Psoas muscle (tissue), 8 donors: ENCODE data around the gene IGF2BP3. TPM values are rescaled to one million over a fixed set of nuclear protein-coding genes. Genes with fewer than 3 reads are reported as not detected.

Experiments used
- ATAC-seq, 4 donors: fragments of 200-7000 bp; cut with Tn5 transposase; one replicate each; pipeline ENCODE4 v1.9.1; 2020; ENCODE audit warnings: moderate library complexity in 3 of 4, mild to moderate bottlenecking in 2 of 4
- DNase-seq, 2 donors: peaks; one replicate each; pipeline ENCODE4 v3.0.0-alpha.2; 2020
- H3K27ac ChIP-seq: fragments of 200-600 bp; one replicate; pipeline ENCODE4 v1.8.0; 2022
- H3K27me3 ChIP-seq, 3 donors: fragments of 200-600 bp in 1 of 3; one replicate each; pipeline versions ENCODE4 v1.6.1 to v1.8.0; 2013 to 2022; ENCODE audit warnings: low read length in 2 of 3, mild to moderate bottlenecking in 2 of 3, moderate library complexity in 1 of 3; ENCODE audit not compliant: insufficient read depth in 3 of 3
- H3K36me3 ChIP-seq, 2 donors: fragments of 200-600 bp in 1 of 2; one replicate each; pipeline versions ENCODE4 v1.6.1 to v1.8.0; 2013 to 2022; ENCODE audit warnings: low read depth in 1 of 2, mild to moderate bottlenecking in 1 of 2, moderate library complexity in 1 of 2; ENCODE audit not compliant: insufficient read depth in 1 of 2
- H3K4me1 ChIP-seq: fragments of 200-600 bp; one replicate; pipeline ENCODE4 v1.8.0; 2022
- H3K4me3 ChIP-seq: fragments of 200-600 bp; one replicate; pipeline ENCODE4 v1.8.0; 2022; ENCODE audit warnings: mild to moderate bottlenecking
- H3K9me3 ChIP-seq: fragments of 200-600 bp; one replicate; pipeline ENCODE4 v1.8.0; 2022
- CTCF ChIP-seq: fragments of 200-600 bp; IDR thresholded peaks from one replicate; pipeline ENCODE4 v1.8.0; 2022; ENCODE audit warnings: antibody characterized with exemption
- WGBS, 3 donors: extraction: QIAGEN DNeasy Blood & Tissue Kit; methylation state at CpG; one replicate each; pipeline versions ENCODE4 v1.1.6 to v1.1.7; 2013; 5-methylcytosine and 5-hydroxymethylcytosine counted together
- intact Hi-C, 2 donors: fragments of 100-400 bp; cut with DNase I; formaldehyde crosslinking; loops; one replicate each; pipeline versions ENCODE4 v1.11.0 to v1.14.2; 2022
- polyA plus RNA-seq, 3 donors: library from polyadenylated mRNA; stranded (reverse); fragments of 200-250 nt; gene quantifications; one replicate each; pipeline ENCODE4 v1.2.3, GENCODE V29; 2013
- total RNA-seq, 4 donors: library from RNA; stranded (reverse); fragmentation: NEBNext Ultra II Directional in 2 of 4; extraction: Animal tissue kit (Norgen Biotek cat#: 25700) in 2 of 4; gene quantifications; one replicate each; pipeline versions ENCODE4 v1.2.1 to v1.2.4, GENCODE V29; 2021 to 2023
- donor health status: healthy with polysubstance abuse.
- donor health status: DM: no; HTN: no; CAD: no; lungs with moderate emphysema.
- donor health status: Bipolar disorder and iron deficiency.
- donor health status: healthy.
- donor health status: DM: yes; HTN: yes; CAD: no.
- donor health status: DM: no; HTN: no; CAD: no.
- donor health status: DM: no; HTN: no; CAD: no.
- donor health status: DM: yes; HTN: yes; CAD: no.

Gene IGF2BP3
- total and polyA plus RNA-seq, 7 donors = 0.03 to 0.73 (median 0.34) TPM

DNA sequence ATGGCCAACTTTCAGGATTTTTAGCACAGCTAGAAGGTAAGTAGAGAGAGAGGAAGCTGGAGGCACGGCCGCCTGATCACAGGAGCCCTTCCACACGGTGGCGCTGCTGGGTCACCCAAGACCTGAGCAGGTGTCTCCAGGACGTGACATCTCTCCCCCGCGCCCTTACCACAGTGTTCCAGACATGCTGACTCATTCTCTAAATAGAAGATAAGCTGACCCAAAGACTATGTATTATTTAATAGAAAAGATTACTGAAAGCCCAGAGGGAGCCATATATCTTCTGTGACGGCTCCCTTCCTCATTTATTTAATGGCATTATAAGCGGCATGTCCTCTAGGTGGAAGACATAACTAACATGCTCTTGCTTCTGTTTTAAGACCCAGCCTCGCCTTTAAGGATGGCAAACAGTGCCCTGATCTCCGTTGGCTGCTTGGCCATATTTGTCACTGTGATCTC lies 197.1 kb downstream of the IGF2BP3 start:
- H3K9me3 ChIP-seq = no peaks in the 10 kb centered on the region
- ATAC-seq = peak; percentile 97 to 99 (median 98)
- DNase-seq = peak; percentile 82 to 92
- peak; percentile 85 for TF ChIP-seq CTCF
- H3K4me1 ChIP-seq = peaks cover 7% of the 10 kb centered on the region
- H3K27me3 ChIP-seq = no peaks in the 10 kb centered on the region
- peak overlapping the region; percentile 71 for H3K27ac ChIP-seq
- intact Hi-C loops = loop anchor here (2.0 to 10.0 kb wide), 3 partner anchors 190 to 442 kb away; partner anchors contain the start of gene STK31 (in 2 of the 2)
- 6 to 10% (median 6%) methylated on average over 11 of the region's 11 CpGs for WGBS, 3 donors
- H3K4me3 ChIP-seq = peak overlapping the region; percentile 59
- peaks cover 0 to 8% of the 10 kb centered on the region in 2 donors for H3K36me3 ChIP-seq

DNA sequence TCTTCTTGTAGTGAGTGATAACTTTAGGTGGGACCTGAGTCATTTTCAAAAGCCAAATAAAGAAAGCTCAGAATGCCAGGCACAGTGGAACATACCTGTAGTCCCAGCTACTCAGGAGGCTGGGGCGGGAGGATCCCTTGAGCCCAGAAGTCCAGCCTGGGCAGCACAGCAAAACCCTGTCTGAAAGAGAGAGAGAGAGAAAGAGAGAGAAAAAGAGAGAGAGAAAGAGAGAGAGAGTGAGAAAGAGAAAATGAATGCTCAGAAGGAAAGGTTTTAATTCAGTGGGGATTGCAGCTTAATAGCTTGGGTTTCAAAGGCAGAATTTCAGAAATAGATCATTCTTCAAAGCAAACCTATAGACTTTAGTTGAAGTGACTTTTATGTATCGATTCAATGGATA lies 198.0 kb downstream of the IGF2BP3 start:
- Histone ChIP-seq H3K4me3 (no peak overlapping the region), H3K36me3 (peaks cover 0 to 8% of the 10 kb centered on the region in 2 donors), H3K4me1 (peaks cover 7% of the 10 kb centered on the region), H3K27me3 (no peaks in the 10 kb centered on the region), H3K9me3 (no peaks in the 10 kb centered on the region), H3K27ac (no peak overlapping the region)
- intact Hi-C loops = loop anchor here (2.0 to 10.0 kb wide), 3 partner anchors 191 to 443 kb away; partner anchors contain the start of gene STK31 (in 2 of the 2)
- WGBS, 3 donors = 93 to 97% (median 94%) methylated on average over 2 of the region's 2 CpGs
- DNase-seq = no peak
- no peak for TF ChIP-seq CTCF
- ATAC-seq = no peak

- DNase-seq (no peak), ATAC-seq (no peak)
- no peak for TF ChIP-seq CTCF
- no peak overlapping the region for H3K27ac ChIP-seq
- H3K9me3 ChIP-seq = no peaks in the 10 kb centered on the region
- no peaks in the 10 kb centered on the region for H3K27me3 ChIP-seq
- intact Hi-C loops = no loop called here
- peaks cover 4% of the 10 kb centered on the region for H3K4me1 ChIP-seq
- H3K4me3 ChIP-seq = no peak overlapping the region
- 71 to 79% (median 77%) methylated on average over 4 of the region's 4 CpGs for WGBS, 3 donors
- H3K36me3 ChIP-seq = no peaks in the 10 kb centered on the region
Measured at GRCh38 chr7:23268746-23269145, 201.5 kb downstream of the IGF2BP3 start.

DNA sequence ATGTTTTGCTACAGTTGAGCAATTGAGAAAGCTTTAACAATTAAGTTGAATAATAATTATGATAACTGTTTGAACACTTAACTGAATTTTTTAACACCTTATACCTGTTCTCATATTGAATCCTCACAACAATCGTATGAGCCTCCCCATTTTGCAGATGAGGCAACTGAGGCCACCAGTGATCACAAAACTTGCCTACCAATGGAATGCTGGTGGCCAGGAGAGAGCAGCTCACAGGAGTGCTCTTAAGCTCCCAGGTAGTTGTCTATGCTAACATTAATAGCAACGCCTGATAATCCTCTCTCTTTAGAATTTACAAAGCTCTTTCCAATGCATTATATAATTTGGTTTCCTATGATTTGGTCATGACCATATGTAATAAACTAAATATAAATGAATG lies 202.1 kb downstream of the IGF2BP3 start:
- intact Hi-C loops = no loop called here
- no peak overlapping the region for H3K27ac ChIP-seq
- no peak for ATAC-seq

More for the DNA sequence above, 202.1 kb downstream of the IGF2BP3 start:
- H3K9me3 ChIP-seq = no peaks in the 10 kb centered on the region
- DNase-seq = no peak
- 94 to 99% (median 95%) methylated on average over 2 of the region's 2 CpGs for WGBS, 3 donors
- no peaks in the 10 kb centered on the region for H3K36me3 ChIP-seq
- no peak overlapping the region for H3K4me3 ChIP-seq
- peaks cover 4% of the 10 kb centered on the region for H3K4me1 ChIP-seq
- no peaks in the 10 kb centered on the region for H3K27me3 ChIP-seq
- no peak for TF ChIP-seq CTCF
